GM12878 (cell line): ENCODE data around the gene COL25A1. TPM values are rescaled to one million over a fixed set of nuclear protein-coding genes. Genes with fewer than 3 reads are reported as not detected.

Experiments used
- ATAC-seq: fragments of 200-7000 bp; cut with Tn5 transposase; 3 replicates; pipeline ENCODE4 v1.9.1; 2020; ENCODE audit warnings: mild to moderate bottlenecking, moderate library complexity
- BruUV-seq: library from RNA; stranded (reverse); fragments of 400-500 nt; replicated peaks from 2 replicates; lab custom pipeline; 2021; lab: Mats Ljungman, UMichigan
- CTCF ChIA-PET: fragments of 300-600 bp; sonication (Branson Sonifier 250); formaldehyde crosslinking; extraction: SDS; loops from one replicate; lab custom pipeline; 2021; ENCODE audit warnings: inconsistent platforms; lab: Yijun Ruan, JAX
- POLR2A ChIA-PET: fragments of 350-600 bp; formaldehyde crosslinking; extraction: SDS; loops from one replicate; lab custom pipeline; 2021; ENCODE audit warnings: inconsistent platforms; lab: Charles Lee
- RAD21 ChIA-PET: fragments of 300-600 bp; sonication (Branson Sonifier 250); formaldehyde crosslinking; loops from one replicate; lab custom pipeline; 2023; ENCODE audit warnings: antibody characterized with exemption; ENCODE audit not compliant: unreplicated experiment; lab: Charles Lee
- SMC1A ChIA-PET: fragments of 300-600 bp; sonication (Branson Sonifier 250); formaldehyde crosslinking; loops from one replicate; lab custom pipeline; 2023; ENCODE audit not compliant: unreplicated experiment, uncharacterized antibody; lab: Charles Lee
- DNase-seq: peaks from one replicate; pipeline ENCODE4 v3.0.0-alpha.2; 2011; ENCODE audit warnings: low read depth, low spot score
- FAIRE-seq: peaks from 3 replicates; lab custom pipeline; 2011; peaks lifted over from hg19 to GRCh38; lab: Jason Lieb, UNC
- H2AFZ ChIP-seq: 2 replicates; pipeline ENCODE4 v1.6.0; 2011; ENCODE audit warnings: low read depth, low read length, control low read depth; ENCODE audit not compliant: control insufficient read depth
- H3K27ac ChIP-seq: 2 replicates; pipeline ENCODE4 v1.5.1; 2011; ENCODE audit warnings: control low read depth; ENCODE audit not compliant: control insufficient read depth, insufficient read depth
- H3K27me3 ChIP-seq, 2 experiments: replicated peaks in 1 of 2; 2 replicates each; pipeline versions ENCODE4 v1.6.0 to v1.6.1; 2011; ENCODE audit warnings: low read length in 1 of 2; ENCODE audit not compliant: control insufficient read depth in 2 of 2, insufficient read depth in 2 of 2
- H3K36me3 ChIP-seq, 2 experiments: 2 replicates each; pipeline ENCODE4 v1.5.1; 2011; ENCODE audit warnings: low read length in 1 of 2; ENCODE audit not compliant: control insufficient read depth in 2 of 2, insufficient read depth in 2 of 2
- H3K4me1 ChIP-seq: 2 replicates; pipeline ENCODE4 v1.6.1; 2011; ENCODE audit warnings: mild to moderate bottlenecking, low read length, moderate library complexity, mixed read lengths; ENCODE audit not compliant: control insufficient read depth, insufficient read depth
- H3K4me2 ChIP-seq: 2 replicates; pipeline ENCODE4 v1.6.0; 2011; ENCODE audit warnings: control low read depth; ENCODE audit not compliant: control insufficient read depth, insufficient read depth
- H3K4me3 ChIP-seq: fragments of 200-600 bp; sonication (generic); 2 replicates; pipeline ENCODE4 v1.5.1; 2016
- H3K79me2 ChIP-seq: 2 replicates; pipeline ENCODE4 v1.6.0; 2011; ENCODE audit warnings: low read length; ENCODE audit not compliant: control insufficient read depth, insufficient read depth
- H3K9ac ChIP-seq: 2 replicates; pipeline ENCODE4 v1.8.0; 2011; ENCODE audit warnings: low read length, control low read depth, mixed read lengths; ENCODE audit not compliant: control insufficient read depth, insufficient read depth
- H3K9me3 ChIP-seq: replicated peaks from 3 replicates; pipeline ENCODE4 v1.5.1; 2011; ENCODE audit warnings: mild to moderate bottlenecking, low read length; ENCODE audit not compliant: control insufficient read depth, insufficient read depth
- H4K20me1 ChIP-seq: 2 replicates; pipeline ENCODE4 v1.6.0; 2011; ENCODE audit not compliant: control insufficient read depth, insufficient read depth
- BCLAF1 ChIP-seq: fragments of 450-650 bp; IDR thresholded peaks from 2 replicates; pipeline ENCODE4 v1.6.1; 2017; ENCODE audit warnings: antibody characterized with exemption, mild to moderate bottlenecking, moderate library complexity
- CHD4 ChIP-seq: fragments of 200-600 bp; sonication (generic); IDR thresholded peaks from 2 replicates; pipeline ENCODE4 v1.6.1; 2016; ENCODE audit warnings: mild to moderate bottlenecking
- EED ChIP-seq: sonication (generic); IDR thresholded peaks from 2 replicates; pipeline ENCODE4 v1.6.1; 2016; ENCODE audit warnings: antibody characterized with exemption, low read depth
- EGR1 ChIP-seq, 2 experiments: IDR thresholded peaks; 1 replicate in 1 of 2; 2 replicates in 1 of 2; pipeline ENCODE4 v1.6.1; 2011 to 2012; ENCODE audit warnings: low read depth in 2 of 2, low read length in 2 of 2, borderline replicate concordance in 1 of 2, mild to moderate bottlenecking in 1 of 2, moderate library complexity in 1 of 2
- IRF3 ChIP-seq: fragments of 450-650 bp; IDR thresholded peaks from 2 replicates; pipeline ENCODE4 v1.6.1; 2014; ENCODE audit warnings: mild to moderate bottlenecking
- LARP7 ChIP-seq: fragments of 450-650 bp; IDR thresholded peaks from 2 replicates; pipeline ENCODE4 v1.6.1; 2017; ENCODE audit warnings: mild to moderate bottlenecking
- NFYB ChIP-seq: IDR thresholded peaks from 2 replicates; pipeline ENCODE4 v1.6.1; 2011; ENCODE audit warnings: low read depth, mild to moderate bottlenecking, low read length, improper control_type of control experiment, moderate library complexity; ENCODE audit not compliant: insufficient read depth
- SRF ChIP-seq, 2 experiments: IDR thresholded peaks; 2 replicates each; pipeline ENCODE4 v1.6.1; 2011; ENCODE audit warnings: low read depth in 2 of 2, low read length in 2 of 2, mild to moderate bottlenecking in 1 of 2, moderate library complexity in 1 of 2
- STAT1 ChIP-seq: fragments of 450-650 bp; conservative IDR thresholded peaks from 2 replicates; pipeline ENCODE4 v1.6.1; 2014; ENCODE audit warnings: antibody characterized with exemption, mild to moderate bottlenecking
- TCF3 ChIP-seq: IDR thresholded peaks from 2 replicates; pipeline ENCODE4 v1.6.1; 2012; ENCODE audit warnings: low read depth, mild to moderate bottlenecking, low read length, borderline replicate concordance; ENCODE audit not compliant: insufficient read depth
- YBX1 ChIP-seq: fragments of 450-650 bp; IDR thresholded peaks from 2 replicates; pipeline ENCODE4 v1.6.1; 2016; ENCODE audit warnings: antibody characterized with exemption
- ZNF217 ChIP-seq: fragments of 450-650 bp; IDR thresholded peaks from 2 replicates; pipeline ENCODE4 v1.6.1; 2017; ENCODE audit warnings: antibody characterized with exemption, mild to moderate bottlenecking
- ZNF24 ChIP-seq: fragments of 450-650 bp; IDR thresholded peaks from 2 replicates; pipeline ENCODE4 v1.6.1; 2017; ENCODE audit warnings: antibody characterized with exemption, mild to moderate bottlenecking
- WGBS: methylation state at CpG from one replicate; pipeline ENCODE4 v1.1.6; 2016; ENCODE audit warnings: low lambda C conversion rate; ENCODE audit not compliant: insufficient replicate concordance, insufficient coverage; ENCODE audit errors: missing lambda C conversion rate; 5-methylcytosine and 5-hydroxymethylcytosine counted together
- in situ Hi-C: fragments of 300-500 bp; cut with MboI; formaldehyde crosslinking; loops from 9 replicates; pipeline ENCODE4 v1.14.3; 2018; ENCODE audit warnings: mixed read lengths
- intact Hi-C: fragments of 100-400 bp; cut with micrococcal nuclease; formaldehyde crosslinking; loops from one replicate; pipeline ENCODE4 v1.14.2; 2022; ENCODE audit not compliant: unreplicated experiment
- polyA plus RNA-seq, 11 experiments: library from polyadenylated mRNA; depleted of rRNA in 4 of 11; unstranded in 6 of 11; stranded (reverse) in 5 of 11; fragments of >200 nt; fragmentation: Nextera tagmentation in 4 of 11; fragmentation: Illumina TruSeq in 1 of 11; extraction: Ambion mirVana in 4 of 11; extraction: Trizol in 1 of 11; gene quantifications; 1 replicate in 1 of 11; 2 replicates in 10 of 11; pipeline versions ENCODE4 v1.2.1 to v1.2.3, GENCODE V29; 2011 to 2016; ENCODE audit warnings: inconsistent platforms in 2 of 11, missing spikeins in 2 of 11, low read depth in 1 of 11
- total RNA-seq, 4 experiments: library from RNA; depleted of rRNA in 3 of 4; stranded (reverse); fragments of >200 nt in 3 of 4; fragmentation: Illumina TruSeq in 1 of 4; extraction: Trizol in 1 of 4; gene quantifications; 2 replicates each; pipeline versions ENCODE4 v1.2.1 to v1.2.3, GENCODE V29; 2013 to 2021
- TF ChIP-seq, protein P1 (sequence below): fragments of 150-350 bp; IDR thresholded peaks from 2 replicates; pipeline ENCODE4 v1.6.1; 2014; ENCODE audit warnings: mild to moderate bottlenecking, low read depth, low read length
- TF ChIP-seq, protein P2 (sequence below): IDR thresholded peaks from 2 replicates; pipeline ENCODE4 v1.6.1; 2011; ENCODE audit warnings: borderline replicate concordance, low read depth, mild to moderate bottlenecking, moderate library complexity, mixed read lengths, low read length; ENCODE audit not compliant: insufficient read depth; ENCODE audit errors: extremely low read length
- TF ChIP-seq, protein P3 (sequence below): IDR thresholded peaks from 2 replicates; pipeline ENCODE4 v1.6.1; 2011; ENCODE audit warnings: borderline replicate concordance, low read depth, mild to moderate bottlenecking, moderate library complexity, low read length; ENCODE audit not compliant: insufficient read depth, poor library complexity, severe bottlenecking

COL25A1 gene
- total and polyA plus RNA-seq, 10 of the 15 experiments (the other 5 are each of a cell fraction or from before 2014, with no cell fraction given) = 0.01 to 0.26 (median 0.12) TPM; not detected in 6

DNA sequence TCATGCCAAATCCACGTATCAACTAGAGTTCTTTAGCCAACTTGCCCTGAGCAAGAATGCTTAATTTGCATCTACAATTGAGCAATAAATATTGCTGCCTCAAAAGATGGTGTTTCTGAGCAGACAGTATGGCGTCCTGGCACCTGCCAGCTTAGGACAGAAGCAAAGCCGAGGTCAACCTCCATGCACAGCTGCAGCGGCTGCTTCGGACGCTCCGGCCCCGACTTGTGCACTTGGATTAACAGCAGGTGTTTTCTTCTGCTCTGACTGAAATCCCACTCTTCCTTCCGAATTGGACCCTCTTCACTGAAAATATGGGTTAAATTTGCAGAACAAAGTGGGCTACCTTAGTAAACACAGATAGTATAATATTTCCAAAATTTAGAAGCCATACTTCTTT is 324.4 kb downstream of the COL25A1 start:
- 54% methylated on average over 9 of the region's 9 CpGs for WGBS
- H3K79me2 ChIP-seq = no peaks in the 10 kb centered on the region
- FAIRE-seq (no peak), ATAC-seq (no peak)
- H3K4me1 ChIP-seq = no peaks in the 10 kb centered on the region
- intact Hi-C loops (no loop called here), in situ Hi-C loops (no loop called here)
- H3K27ac ChIP-seq = no peak overlapping the region
- ChIA-PET RAD21 (no interaction called here), POLR2A (no interaction called here)
- no peaks in the 10 kb centered on the region for H3K27me3 ChIP-seq
- BruUV-seq = no TSS peak
- H3K9me3 ChIP-seq = no peaks in the 10 kb centered on the region
- no peak overlapping the region for H3K9ac ChIP-seq
- no peak overlapping the region for H3K4me3 ChIP-seq
- TF ChIP-seq TCF3 (no peak), LARP7 (no peak), NFYB (no peak), ZNF24 (no peak), STAT1 (no peak), BCLAF1 (no peak), EGR1 (IDR thresholded peaks at IDR 0.05; ENCODE audit: borderline replicate concordance in 1 of 2, low read depth in 2 of 2, low read length in 2 of 2) (no peak), YBX1 (no peak), IRF3 (no peak), ZNF217 (no peak), SRF (IDR thresholded peaks at IDR 0.05; ENCODE audit: low read depth in 2 of 2, low read length in 2 of 2) (no peak), EED (no peak), CHD4 (no peak)
- TF ChIP-seq, protein P1, sequence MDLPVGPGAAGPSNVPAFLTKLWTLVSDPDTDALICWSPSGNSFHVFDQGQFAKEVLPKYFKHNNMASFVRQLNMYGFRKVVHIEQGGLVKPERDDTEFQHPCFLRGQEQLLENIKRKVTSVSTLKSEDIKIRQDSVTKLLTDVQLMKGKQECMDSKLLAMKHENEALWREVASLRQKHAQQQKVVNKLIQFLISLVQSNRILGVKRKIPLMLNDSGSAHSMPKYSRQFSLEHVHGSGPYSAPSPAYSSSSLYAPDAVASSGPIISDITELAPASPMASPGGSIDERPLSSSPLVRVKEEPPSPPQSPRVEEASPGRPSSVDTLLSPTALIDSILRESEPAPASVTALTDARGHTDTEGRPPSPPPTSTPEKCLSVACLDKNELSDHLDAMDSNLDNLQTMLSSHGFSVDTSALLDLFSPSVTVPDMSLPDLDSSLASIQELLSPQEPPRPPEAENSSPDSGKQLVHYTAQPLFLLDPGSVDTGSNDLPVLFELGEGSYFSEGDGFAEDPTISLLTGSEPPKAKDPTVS = no peak
- TF ChIP-seq, protein P2, sequence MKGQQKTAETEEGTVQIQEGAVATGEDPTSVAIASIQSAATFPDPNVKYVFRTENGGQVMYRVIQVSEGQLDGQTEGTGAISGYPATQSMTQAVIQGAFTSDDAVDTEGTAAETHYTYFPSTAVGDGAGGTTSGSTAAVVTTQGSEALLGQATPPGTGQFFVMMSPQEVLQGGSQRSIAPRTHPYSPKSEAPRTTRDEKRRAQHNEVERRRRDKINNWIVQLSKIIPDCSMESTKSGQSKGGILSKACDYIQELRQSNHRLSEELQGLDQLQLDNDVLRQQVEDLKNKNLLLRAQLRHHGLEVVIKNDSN = no peak
- TF ChIP-seq, protein P3, sequence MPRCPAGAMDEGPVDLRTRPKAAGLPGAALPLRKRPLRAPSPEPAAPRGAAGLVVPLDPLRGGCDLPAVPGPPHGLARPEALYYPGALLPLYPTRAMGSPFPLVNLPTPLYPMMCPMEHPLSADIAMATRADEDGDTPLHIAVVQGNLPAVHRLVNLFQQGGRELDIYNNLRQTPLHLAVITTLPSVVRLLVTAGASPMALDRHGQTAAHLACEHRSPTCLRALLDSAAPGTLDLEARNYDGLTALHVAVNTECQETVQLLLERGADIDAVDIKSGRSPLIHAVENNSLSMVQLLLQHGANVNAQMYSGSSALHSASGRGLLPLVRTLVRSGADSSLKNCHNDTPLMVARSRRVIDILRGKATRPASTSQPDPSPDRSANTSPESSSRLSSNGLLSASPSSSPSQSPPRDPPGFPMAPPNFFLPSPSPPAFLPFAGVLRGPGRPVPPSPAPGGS = no peak
- TF ChIP-seq, all 136 proteins: peak for 0
- ChIA-PET CTCF (no interaction called here), SMC1A (no interaction called here)
- Histone ChIP-seq H2AFZ (no peak overlapping the region), H3K4me2 (no peak overlapping the region), H4K20me1 (no peaks in the 10 kb centered on the region), H3K36me3 (no peaks in the 10 kb centered on the region)
- no peak for DNase-seq
